GM12878 (cell line): ENCODE measurements around the gene COL9A3. TPM values are rescaled to one million over a fixed set of nuclear protein-coding genes. Genes with fewer than 3 reads are reported as not detected.

ENCODE experiments used
- ATAC-seq: fragments of 200-7000 bp; cut with Tn5 transposase; 3 replicates; pipeline ENCODE4 v1.9.1; 2020; ENCODE audit warnings: mild to moderate bottlenecking, moderate library complexity
- BruUV-seq: library from RNA; stranded (reverse); fragments of 400-500 nt; replicated peaks from 2 replicates; lab custom pipeline; 2021; lab: Mats Ljungman, UMichigan
- CTCF ChIA-PET: fragments of 300-600 bp; sonication (Branson Sonifier 250); formaldehyde crosslinking; extraction: SDS; loops from one replicate; lab custom pipeline; 2021; ENCODE audit warnings: inconsistent platforms; lab: Yijun Ruan, JAX
- POLR2A ChIA-PET: fragments of 350-600 bp; formaldehyde crosslinking; extraction: SDS; loops from one replicate; lab custom pipeline; 2021; ENCODE audit warnings: inconsistent platforms; lab: Charles Lee
- RAD21 ChIA-PET: fragments of 300-600 bp; sonication (Branson Sonifier 250); formaldehyde crosslinking; loops from one replicate; lab custom pipeline; 2023; ENCODE audit warnings: antibody characterized with exemption; ENCODE audit not compliant: unreplicated experiment; lab: Charles Lee
- SMC1A ChIA-PET: fragments of 300-600 bp; sonication (Branson Sonifier 250); formaldehyde crosslinking; loops from one replicate; lab custom pipeline; 2023; ENCODE audit not compliant: unreplicated experiment, uncharacterized antibody; lab: Charles Lee
- DNase-seq: peaks from one replicate; pipeline ENCODE4 v3.0.0-alpha.2; 2011; ENCODE audit warnings: low read depth, low spot score
- FAIRE-seq: peaks from 3 replicates; lab custom pipeline; 2011; peaks lifted over from hg19 to GRCh38; lab: Jason Lieb, UNC
- H2AFZ ChIP-seq: 2 replicates; pipeline ENCODE4 v1.6.0; 2011; ENCODE audit warnings: low read depth, low read length, control low read depth; ENCODE audit not compliant: control insufficient read depth
- H3K27ac ChIP-seq: 2 replicates; pipeline ENCODE4 v1.5.1; 2011; ENCODE audit warnings: control low read depth; ENCODE audit not compliant: control insufficient read depth, insufficient read depth
- H3K27me3 ChIP-seq, 2 experiments: replicated peaks in 1 of 2; 2 replicates each; pipeline versions ENCODE4 v1.6.0 to v1.6.1; 2011; ENCODE audit warnings: low read length in 1 of 2; ENCODE audit not compliant: control insufficient read depth in 2 of 2, insufficient read depth in 2 of 2
- H3K36me3 ChIP-seq, 2 experiments: 2 replicates each; pipeline ENCODE4 v1.5.1; 2011; ENCODE audit warnings: low read length in 1 of 2; ENCODE audit not compliant: control insufficient read depth in 2 of 2, insufficient read depth in 2 of 2
- H3K4me1 ChIP-seq: 2 replicates; pipeline ENCODE4 v1.6.1; 2011; ENCODE audit warnings: mild to moderate bottlenecking, low read length, moderate library complexity, mixed read lengths; ENCODE audit not compliant: control insufficient read depth, insufficient read depth
- H3K4me2 ChIP-seq: 2 replicates; pipeline ENCODE4 v1.6.0; 2011; ENCODE audit warnings: control low read depth; ENCODE audit not compliant: control insufficient read depth, insufficient read depth
- H3K4me3 ChIP-seq: fragments of 200-600 bp; sonication (generic); 2 replicates; pipeline ENCODE4 v1.5.1; 2016
- H3K79me2 ChIP-seq: 2 replicates; pipeline ENCODE4 v1.6.0; 2011; ENCODE audit warnings: low read length; ENCODE audit not compliant: control insufficient read depth, insufficient read depth
- H3K9ac ChIP-seq: 2 replicates; pipeline ENCODE4 v1.8.0; 2011; ENCODE audit warnings: low read length, control low read depth, mixed read lengths; ENCODE audit not compliant: control insufficient read depth, insufficient read depth
- H3K9me3 ChIP-seq: replicated peaks from 3 replicates; pipeline ENCODE4 v1.5.1; 2011; ENCODE audit warnings: mild to moderate bottlenecking, low read length; ENCODE audit not compliant: control insufficient read depth, insufficient read depth
- H4K20me1 ChIP-seq: 2 replicates; pipeline ENCODE4 v1.6.0; 2011; ENCODE audit not compliant: control insufficient read depth, insufficient read depth
- CBX3 ChIP-seq: fragments of 200-600 bp; sonication (generic); IDR thresholded peaks from 2 replicates; pipeline ENCODE4 v1.6.1; 2016; ENCODE audit warnings: low read depth, borderline replicate concordance
- CHD1 ChIP-seq: IDR thresholded peaks from 2 replicates; pipeline ENCODE4 v1.6.1; 2012; ENCODE audit warnings: low read depth, low read length, improper control_type of control experiment
- ESRRA ChIP-seq: IDR thresholded peaks from 2 replicates; pipeline ENCODE4 v1.6.1; 2012; ENCODE audit warnings: mild to moderate bottlenecking, low read length, improper control_type of control experiment
- JUND ChIP-seq: IDR thresholded peaks from 2 replicates; pipeline ENCODE4 v1.6.1; 2012; ENCODE audit warnings: low read depth, mild to moderate bottlenecking, low read length, improper control_type of control experiment, moderate library complexity
- PAX5 ChIP-seq: IDR thresholded peaks from 2 replicates; pipeline ENCODE4 v1.6.1; 2011; ENCODE audit warnings: low read depth, low read length, borderline replicate concordance
- RCOR1 ChIP-seq: conservative IDR thresholded peaks from 2 replicates; pipeline ENCODE4 v1.6.1; 2012; ENCODE audit warnings: low read depth, low read length, improper control_type of control experiment
- SIX5 ChIP-seq: IDR thresholded peaks from 2 replicates; pipeline ENCODE4 v1.6.1; 2011; ENCODE audit warnings: mild to moderate bottlenecking, low read depth, low read length, moderate library complexity; ENCODE audit not compliant: severe bottlenecking
- TBL1XR1 ChIP-seq: IDR thresholded peaks from 2 replicates; pipeline ENCODE4 v1.6.1; 2012; ENCODE audit warnings: low read depth, low read length, improper control_type of control experiment
- ZNF24 ChIP-seq: fragments of 450-650 bp; IDR thresholded peaks from 2 replicates; pipeline ENCODE4 v1.6.1; 2017; ENCODE audit warnings: antibody characterized with exemption, mild to moderate bottlenecking
- ZNF622 ChIP-seq: fragments of 450-650 bp; IDR thresholded peaks from 2 replicates; pipeline ENCODE4 v1.6.1; 2017; ENCODE audit warnings: mild to moderate bottlenecking, inconsistent platforms
- WGBS: methylation state at CpG from one replicate; pipeline ENCODE4 v1.1.6; 2016; ENCODE audit warnings: low lambda C conversion rate; ENCODE audit not compliant: insufficient replicate concordance, insufficient coverage; ENCODE audit errors: missing lambda C conversion rate; 5-methylcytosine and 5-hydroxymethylcytosine counted together
- in situ Hi-C: fragments of 300-500 bp; cut with MboI; formaldehyde crosslinking; loops from 9 replicates; pipeline ENCODE4 v1.14.3; 2018; ENCODE audit warnings: mixed read lengths
- intact Hi-C: fragments of 100-400 bp; cut with micrococcal nuclease; formaldehyde crosslinking; loops from one replicate; pipeline ENCODE4 v1.14.2; 2022; ENCODE audit not compliant: unreplicated experiment
- polyA plus RNA-seq, 11 experiments: library from polyadenylated mRNA; depleted of rRNA in 4 of 11; unstranded in 6 of 11; stranded (reverse) in 5 of 11; fragments of >200 nt; fragmentation: Nextera tagmentation in 4 of 11; fragmentation: Illumina TruSeq in 1 of 11; extraction: Ambion mirVana in 4 of 11; extraction: Trizol in 1 of 11; gene quantifications; 1 replicate in 1 of 11; 2 replicates in 10 of 11; pipeline versions ENCODE4 v1.2.1 to v1.2.3, GENCODE V29; 2011 to 2016; ENCODE audit warnings: inconsistent platforms in 2 of 11, missing spikeins in 2 of 11, low read depth in 1 of 11
- total RNA-seq, 4 experiments: library from RNA; depleted of rRNA in 3 of 4; stranded (reverse); fragments of >200 nt in 3 of 4; fragmentation: Illumina TruSeq in 1 of 4; extraction: Trizol in 1 of 4; gene quantifications; 2 replicates each; pipeline versions ENCODE4 v1.2.1 to v1.2.3, GENCODE V29; 2013 to 2021
- TF ChIP-seq, protein P1 (sequence below): fragments of 450-650 bp; IDR thresholded peaks from 2 replicates; pipeline ENCODE4 v1.6.1; 2017; ENCODE audit warnings: low read depth, mild to moderate bottlenecking, moderate library complexity
- TF ChIP-seq, protein P2 (sequence below): fragments of 450-650 bp; formaldehyde crosslinking; IDR thresholded peaks from 2 replicates; pipeline ENCODE4 v1.4.0; 2020; ENCODE audit warnings: mild to moderate bottlenecking, moderate library complexity
- TF ChIP-seq, protein P3 (sequence below): fragments of 450-650 bp; IDR thresholded peaks from 2 replicates; pipeline ENCODE4 v1.6.1; 2017; ENCODE audit warnings: mild to moderate bottlenecking, low read depth, inconsistent platforms; ENCODE audit not compliant: poor library complexity, severe bottlenecking

Gene COL9A3
- total and polyA plus RNA-seq, 10 of the 15 experiments (the other 5 are each of a cell fraction or from before 2014, with no cell fraction given), result 0.09 to 1.7 (median 0.63) TPM; not detected in 1

DNA sequence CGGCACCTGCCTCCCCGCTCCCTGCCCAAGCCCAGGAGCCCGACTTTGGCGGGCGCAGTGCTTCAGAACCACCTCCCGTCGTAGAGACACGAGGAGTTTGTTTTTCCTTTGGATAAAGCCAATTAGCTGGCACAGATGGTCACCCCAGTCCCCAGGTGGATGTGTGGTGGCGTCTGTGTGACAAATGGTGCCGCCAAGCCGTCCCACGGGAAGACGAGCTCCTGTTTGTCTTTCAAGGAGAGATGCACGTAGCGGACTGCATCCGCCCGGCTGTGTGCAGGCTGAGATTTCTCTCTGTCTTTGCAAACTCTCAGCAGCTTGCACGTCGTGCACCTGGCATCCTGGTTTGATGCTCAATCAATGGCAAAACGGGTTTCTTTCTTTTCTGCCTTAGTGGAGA lies 36.6 kb upstream of the COL9A3 start (continued):
- TF ChIP-seq, protein P1, sequence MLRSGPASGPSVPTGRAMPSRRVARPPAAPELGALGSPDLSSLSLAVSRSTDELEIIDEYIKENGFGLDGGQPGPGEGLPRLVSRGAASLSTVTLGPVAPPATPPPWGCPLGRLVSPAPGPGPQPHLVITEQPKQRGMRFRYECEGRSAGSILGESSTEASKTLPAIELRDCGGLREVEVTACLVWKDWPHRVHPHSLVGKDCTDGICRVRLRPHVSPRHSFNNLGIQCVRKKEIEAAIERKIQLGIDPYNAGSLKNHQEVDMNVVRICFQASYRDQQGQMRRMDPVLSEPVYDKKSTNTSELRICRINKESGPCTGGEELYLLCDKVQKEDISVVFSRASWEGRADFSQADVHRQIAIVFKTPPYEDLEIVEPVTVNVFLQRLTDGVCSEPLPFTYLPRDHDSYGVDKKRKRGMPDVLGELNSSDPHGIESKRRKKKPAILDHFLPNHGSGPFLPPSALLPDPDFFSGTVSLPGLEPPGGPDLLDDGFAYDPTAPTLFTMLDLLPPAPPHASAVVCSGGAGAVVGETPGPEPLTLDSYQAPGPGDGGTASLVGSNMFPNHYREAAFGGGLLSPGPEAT, result no peak
- TF ChIP-seq JUND (no peak), CHD1 (no peak)

DNA sequence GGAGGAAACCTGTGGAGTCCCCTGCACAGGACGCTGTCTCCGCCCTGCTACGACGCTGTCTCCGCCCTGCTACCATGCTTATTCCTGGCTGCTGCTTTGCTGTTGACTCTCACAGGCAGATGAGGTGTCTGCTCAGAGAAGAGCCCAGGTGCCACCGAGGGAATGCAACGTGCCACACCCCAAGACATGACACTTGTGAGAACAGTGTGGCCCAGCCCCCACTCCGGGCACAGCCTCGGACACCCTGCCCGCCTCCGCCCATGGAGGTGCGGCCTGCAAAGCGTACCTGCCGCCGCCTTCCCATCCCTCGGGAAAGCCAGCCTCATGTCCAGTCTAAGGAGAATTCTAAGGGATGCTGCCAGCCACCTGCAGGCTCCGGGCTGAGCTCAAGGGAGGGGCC lies 36.2 kb upstream of the COL9A3 start:
- no peak for DNase-seq
- in situ Hi-C loops, result no loop called here
- no peak for ATAC-seq
- BruUV-seq, result no TSS peak
- Histone ChIP-seq H3K27me3 (peaks cover 0 to 1% of the 10 kb centered on the region in 2 experiments; a peak in 1 of 4 replicates), H3K4me1 (peaks cover 10% of the 10 kb centered on the region), H3K4me2 (no peak overlapping the region)
- ChIA-PET CTCF (no interaction called here), RAD21 (no interaction called here), SMC1A (no interaction called here)
- TF ChIP-seq, protein P2, sequence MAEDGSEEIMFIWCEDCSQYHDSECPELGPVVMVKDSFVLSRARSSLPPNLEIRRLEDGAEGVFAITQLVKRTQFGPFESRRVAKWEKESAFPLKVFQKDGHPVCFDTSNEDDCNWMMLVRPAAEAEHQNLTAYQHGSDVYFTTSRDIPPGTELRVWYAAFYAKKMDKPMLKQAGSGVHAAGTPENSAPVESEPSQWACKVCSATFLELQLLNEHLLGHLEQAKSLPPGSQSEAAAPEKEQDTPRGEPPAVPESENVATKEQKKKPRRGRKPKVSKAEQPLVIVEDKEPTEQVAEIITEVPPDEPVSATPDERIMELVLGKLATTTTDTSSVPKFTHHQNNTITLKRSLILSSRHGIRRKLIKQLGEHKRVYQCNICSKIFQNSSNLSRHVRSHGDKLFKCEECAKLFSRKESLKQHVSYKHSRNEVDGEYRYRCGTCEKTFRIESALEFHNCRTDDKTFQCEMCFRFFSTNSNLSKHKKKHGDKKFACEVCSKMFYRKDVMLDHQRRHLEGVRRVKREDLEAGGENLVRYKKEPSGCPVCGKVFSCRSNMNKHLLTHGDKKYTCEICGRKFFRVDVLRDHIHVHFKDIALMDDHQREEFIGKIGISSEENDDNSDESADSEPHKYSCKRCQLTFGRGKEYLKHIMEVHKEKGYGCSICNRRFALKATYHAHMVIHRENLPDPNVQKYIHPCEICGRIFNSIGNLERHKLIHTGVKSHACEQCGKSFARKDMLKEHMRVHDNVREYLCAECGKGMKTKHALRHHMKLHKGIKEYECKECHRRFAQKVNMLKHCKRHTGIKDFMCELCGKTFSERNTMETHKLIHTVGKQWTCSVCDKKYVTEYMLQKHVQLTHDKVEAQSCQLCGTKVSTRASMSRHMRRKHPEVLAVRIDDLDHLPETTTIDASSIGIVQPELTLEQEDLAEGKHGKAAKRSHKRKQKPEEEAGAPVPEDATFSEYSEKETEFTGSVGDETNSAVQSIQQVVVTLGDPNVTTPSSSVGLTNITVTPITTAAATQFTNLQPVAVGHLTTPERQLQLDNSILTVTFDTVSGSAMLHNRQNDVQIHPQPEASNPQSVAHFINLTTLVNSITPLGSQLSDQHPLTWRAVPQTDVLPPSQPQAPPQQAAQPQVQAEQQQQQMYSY (CRISPR knock-in tag), result no peak
- TF ChIP-seq TBL1XR1, result no peak
- TF ChIP-seq CBX3, result no peak
- TF ChIP-seq, protein P3, sequence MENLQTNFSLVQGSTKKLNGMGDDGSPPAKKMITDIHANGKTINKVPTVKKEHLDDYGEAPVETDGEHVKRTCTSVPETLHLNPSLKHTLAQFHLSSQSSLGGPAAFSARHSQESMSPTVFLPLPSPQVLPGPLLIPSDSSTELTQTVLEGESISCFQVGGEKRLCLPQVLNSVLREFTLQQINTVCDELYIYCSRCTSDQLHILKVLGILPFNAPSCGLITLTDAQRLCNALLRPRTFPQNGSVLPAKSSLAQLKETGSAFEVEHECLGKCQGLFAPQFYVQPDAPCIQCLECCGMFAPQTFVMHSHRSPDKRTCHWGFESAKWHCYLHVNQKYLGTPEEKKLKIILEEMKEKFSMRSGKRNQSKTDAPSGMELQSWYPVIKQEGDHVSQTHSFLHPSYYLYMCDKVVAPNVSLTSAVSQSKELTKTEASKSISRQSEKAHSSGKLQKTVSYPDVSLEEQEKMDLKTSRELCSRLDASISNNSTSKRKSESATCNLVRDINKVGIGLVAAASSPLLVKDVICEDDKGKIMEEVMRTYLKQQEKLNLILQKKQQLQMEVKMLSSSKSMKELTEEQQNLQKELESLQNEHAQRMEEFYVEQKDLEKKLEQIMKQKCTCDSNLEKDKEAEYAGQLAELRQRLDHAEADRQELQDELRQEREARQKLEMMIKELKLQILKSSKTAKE, result no peak
- TF ChIP-seq ZNF24, result no peak
- no peak for TF ChIP-seq RCOR1
- TF ChIP-seq PAX5, result no peak
- no peak for TF ChIP-seq ESRRA
- TF ChIP-seq SIX5, result no peak
- TF ChIP-seq ZNF622, result no peak
- TF ChIP-seq, all 136 proteins: peak for 0
- Histone ChIP-seq H2AFZ (no peak overlapping the region), H3K36me3 (no peaks in the 10 kb centered on the region), H3K79me2 (no peaks in the 10 kb centered on the region), H3K9me3 (no peaks in the 10 kb centered on the region; the same call in 2 of the 3 replicates), H3K27ac (no peak overlapping the region), H3K9ac (no peak overlapping the region), H3K4me3 (no peak overlapping the region), H4K20me1 (no peaks in the 10 kb centered on the region)
- POLR2A ChIA-PET, result no interaction called here
- intact Hi-C loops, result no loop called here
- 54% methylated on average over 12 of the region's 17 CpGs for WGBS
- no peak for FAIRE-seq
